Fibroblast of skin of right biceps (primary cell): ENCODE measurements around the gene KRTAP10-9.

Source experiments
- DNase-seq: peaks from one replicate; pipeline ENCODE4 v3.0.0-alpha.2; 2013

Gene KRTAP10-9

GRCh38 chr21:44670642-44671432 lies 43.9 kb downstream of the KRTAP10-9 start:
- DNase-seq, result no peak

- DNase-seq, result no peak
Observed at GRCh38 chr21:44671911-44672310, 45.0 kb downstream of the KRTAP10-9 start.

- DNase-seq, result no peak
Observed at GRCh38 chr21:44677881-44678280, 51.0 kb downstream of the KRTAP10-9 start.
